HEK293 (cell line): ENCODE data around the gene TMEM138.

Experiments used
- KLF1 ChIP-seq: fragments of 450-650 bp; formaldehyde crosslinking; IDR thresholded peaks from 2 replicates; pipeline ENCODE4 v1.5.1; 2016; ENCODE audit warnings: missing biosample characterization, missing genetic modification characterization
- KLF8 ChIP-seq: fragments of 450-650 bp; formaldehyde crosslinking; IDR thresholded peaks from 2 replicates; pipeline ENCODE4 v1.5.1; 2016; ENCODE audit warnings: missing biosample characterization, missing genetic modification characterization
- REPIN1 ChIP-seq: fragments of 450-650 bp; formaldehyde crosslinking; IDR thresholded peaks from 2 replicates; pipeline ENCODE4 v1.5.1; 2017; ENCODE audit warnings: missing biosample characterization, missing genetic modification characterization, low read depth
- SP2 ChIP-seq: fragments of 450-650 bp; formaldehyde crosslinking; IDR thresholded peaks from 2 replicates; pipeline ENCODE4 v1.5.1; 2016; ENCODE audit warnings: missing biosample characterization, missing genetic modification characterization
- TRIM28 ChIP-seq: IDR thresholded peaks from 2 replicates; pipeline ENCODE4 v1.6.1; 2011; ENCODE audit warnings: low read length, control low read depth, borderline replicate concordance
- WT1 ChIP-seq: fragments of 450-650 bp; formaldehyde crosslinking; IDR thresholded peaks from 2 replicates; pipeline ENCODE4 v1.5.1; 2016; ENCODE audit warnings: missing biosample characterization, missing genetic modification characterization
- ZEB2 ChIP-seq: fragments of 450-650 bp; formaldehyde crosslinking; IDR thresholded peaks from 2 replicates; pipeline ENCODE4 v1.5.1; 2016; ENCODE audit warnings: missing biosample characterization, missing genetic modification characterization
- ZFP69B ChIP-seq: fragments of 450-650 bp; formaldehyde crosslinking; IDR thresholded peaks from 2 replicates; pipeline ENCODE4 v1.5.1; 2016; ENCODE audit warnings: missing biosample characterization, missing genetic modification characterization
- ZNF140 ChIP-seq: fragments of 450-650 bp; formaldehyde crosslinking; IDR thresholded peaks from 2 replicates; pipeline ENCODE4 v1.5.1; 2016; ENCODE audit warnings: missing biosample characterization, missing genetic modification characterization
- ZNF2 ChIP-seq: fragments of 450-650 bp; formaldehyde crosslinking; IDR thresholded peaks from 2 replicates; pipeline ENCODE4 v1.5.1; 2016; ENCODE audit warnings: missing biosample characterization, missing genetic modification characterization
- ZNF211 ChIP-seq: fragments of 450-650 bp; formaldehyde crosslinking; IDR thresholded peaks from 2 replicates; pipeline ENCODE4 v1.5.1; 2016; ENCODE audit warnings: low read depth, missing biosample characterization, missing genetic modification characterization
- ZNF223 ChIP-seq: fragments of 450-650 bp; formaldehyde crosslinking; IDR thresholded peaks from 2 replicates; pipeline ENCODE4 v1.5.1; 2016; ENCODE audit warnings: missing biosample characterization, missing genetic modification characterization
- ZNF24 ChIP-seq: fragments of 450-650 bp; formaldehyde crosslinking; IDR thresholded peaks from 2 replicates; pipeline ENCODE4 v1.5.1; 2016; ENCODE audit warnings: missing biosample characterization, missing genetic modification characterization
- ZNF501 ChIP-seq: fragments of 450-650 bp; formaldehyde crosslinking; IDR thresholded peaks from 2 replicates; pipeline ENCODE4 v1.5.1; 2016; ENCODE audit warnings: missing biosample characterization, missing genetic modification characterization
- ZNF510 ChIP-seq: fragments of 450-650 bp; formaldehyde crosslinking; IDR thresholded peaks from 2 replicates; pipeline ENCODE4 v1.5.1; 2018; ENCODE audit warnings: mild to moderate bottlenecking, missing genetic modification characterization, missing biosample characterization; ENCODE audit not compliant: insufficient replicate concordance
- ZNF561 ChIP-seq: fragments of 450-650 bp; IDR thresholded peaks from 2 replicates; pipeline ENCODE4 v1.5.1; 2018; ENCODE audit warnings: missing biosample characterization, missing genetic modification characterization, borderline replicate concordance
- ZNF654 ChIP-seq: fragments of 450-650 bp; formaldehyde crosslinking; IDR thresholded peaks from 2 replicates; pipeline ENCODE4 v1.5.1; 2016; ENCODE audit warnings: low read depth, missing biosample characterization, missing genetic modification characterization
- ZNF660 ChIP-seq: fragments of 450-650 bp; IDR thresholded peaks from 2 replicates; pipeline ENCODE4 v1.5.1; 2018; ENCODE audit warnings: missing biosample characterization, mild to moderate bottlenecking, missing genetic modification characterization
- ZNF792 ChIP-seq: fragments of 450-650 bp; formaldehyde crosslinking; IDR thresholded peaks from 2 replicates; pipeline ENCODE4 v1.5.1; 2016; ENCODE audit warnings: missing biosample characterization, missing genetic modification characterization
- TF ChIP-seq, protein P1 (sequence below): fragments of 450-650 bp; formaldehyde crosslinking; optimal IDR thresholded peaks from 2 replicates; pipeline ENCODE3; 2016; ENCODE audit warnings: missing biosample characterization, mild to moderate bottlenecking, missing genetic modification characterization
- TF ChIP-seq, protein P2 (sequence below): fragments of 450-650 bp; formaldehyde crosslinking; conservative IDR thresholded peaks from 2 replicates; pipeline ENCODE4 v1.5.1; 2016; ENCODE audit warnings: low read depth, missing biosample characterization, missing genetic modification characterization
- TF ChIP-seq, protein P3 (sequence below): fragments of 450-650 bp; formaldehyde crosslinking; IDR thresholded peaks from 2 replicates; pipeline ENCODE4 v1.5.1; 2016; ENCODE audit warnings: missing biosample characterization, missing genetic modification characterization
- TF ChIP-seq, protein P4 (sequence below): fragments of 450-650 bp; formaldehyde crosslinking; IDR thresholded peaks from 2 replicates; pipeline ENCODE4 v1.5.1; 2016; ENCODE audit warnings: missing biosample characterization, missing genetic modification characterization
- TF ChIP-seq, protein P5 (sequence below): fragments of 450-650 bp; formaldehyde crosslinking; IDR thresholded peaks from 2 replicates; pipeline ENCODE4 v1.5.1; 2016; ENCODE audit warnings: missing biosample characterization, missing genetic modification characterization
- TF ChIP-seq, protein P6 (sequence below): fragments of 450-650 bp; formaldehyde crosslinking; IDR thresholded peaks from 2 replicates; pipeline ENCODE4 v1.5.1; 2016; ENCODE audit warnings: missing biosample characterization, missing genetic modification characterization

TMEM138 gene

DNA sequence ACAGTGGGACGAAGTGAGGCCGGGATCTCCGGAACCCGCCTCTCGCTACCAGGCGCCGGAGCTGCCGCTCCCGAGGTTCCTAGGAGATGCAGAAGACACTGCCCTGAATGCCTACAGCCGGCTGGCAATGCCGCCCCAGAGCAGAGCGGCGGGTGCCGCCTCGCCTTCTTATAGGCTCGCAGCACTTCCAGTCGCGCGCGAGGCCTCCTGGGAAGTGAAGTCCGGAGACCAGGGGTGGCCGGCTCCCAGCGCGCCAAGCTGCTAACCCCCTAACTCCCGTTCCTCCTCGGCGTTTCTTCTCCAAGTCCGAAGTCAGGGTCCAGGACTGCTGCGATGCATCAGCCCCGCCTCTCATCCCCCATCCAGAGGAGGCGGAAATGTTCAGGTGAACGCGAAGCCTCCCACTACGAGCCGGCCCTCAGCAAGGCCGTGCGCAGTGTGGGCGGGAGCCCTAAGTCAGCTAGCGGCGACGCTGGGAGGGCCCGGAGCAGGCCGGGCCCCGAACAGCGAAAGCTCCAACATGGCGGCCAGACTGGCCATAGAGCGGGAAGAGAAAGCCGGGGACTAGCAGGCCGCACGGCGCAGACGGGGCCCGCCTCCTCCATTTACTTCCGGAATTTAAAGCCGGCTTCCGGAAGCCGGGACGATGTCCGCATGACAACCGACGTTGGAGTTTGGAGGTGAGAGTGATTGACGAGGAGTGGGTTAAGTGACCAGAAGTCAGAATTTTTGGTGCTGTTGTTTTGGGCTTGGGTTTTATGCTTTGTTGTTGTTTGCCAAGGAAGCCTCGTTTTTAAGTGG is at the start of gene TMEM138, which contains the start of gene CYB561A3 (continued):
- TF ChIP-seq, protein P1, sequence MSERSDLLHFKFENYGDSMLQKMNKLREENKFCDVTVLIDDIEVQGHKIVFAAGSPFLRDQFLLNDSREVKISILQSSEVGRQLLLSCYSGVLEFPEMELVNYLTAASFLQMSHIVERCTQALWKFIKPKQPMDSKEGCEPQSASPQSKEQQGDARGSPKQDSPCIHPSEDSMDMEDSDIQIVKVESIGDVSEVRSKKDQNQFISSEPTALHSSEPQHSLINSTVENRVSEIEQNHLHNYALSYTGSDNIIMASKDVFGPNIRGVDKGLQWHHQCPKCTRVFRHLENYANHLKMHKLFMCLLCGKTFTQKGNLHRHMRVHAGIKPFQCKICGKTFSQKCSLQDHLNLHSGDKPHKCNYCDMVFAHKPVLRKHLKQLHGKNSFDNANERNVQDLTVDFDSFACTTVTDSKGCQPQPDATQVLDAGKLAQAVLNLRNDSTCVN (tag by site-specific recombination) = peak; percentile 62
- TF ChIP-seq SP2 (tag by site-specific recombination) (peak; percentile 91), WT1 (tag by site-specific recombination) (0 out of 2 replicates have a peak, but pooled peaks have one; percentile 6), KLF1 (tag by site-specific recombination) (no peak; the same call in 1 of the 2 replicates), ZNF211 (tag by site-specific recombination) (no peak), ZNF510 (tag by site-specific recombination) (no peak), ZEB2 (tag by site-specific recombination) (peak; percentile 86), ZFP69B (tag by site-specific recombination) (peak; percentile 78), ZNF223 (tag by site-specific recombination) (no peak), ZNF561 (tag by site-specific recombination) (peak; percentile 65; the same call in 1 of the 2 replicates), ZNF24 (tag by site-specific recombination) (peak; percentile 6; the same call in 1 of the 2 replicates), ZNF792 (tag by site-specific recombination) (no peak), ZNF2 (peak; percentile 86; the same call in 1 of the 2 replicates), ZNF660 (tag by site-specific recombination) (peak; percentile 83), ZNF654 (tag by site-specific recombination) (no peak), REPIN1 (tag by site-specific recombination) (0 out of 2 replicates have a peak, but pooled peaks have one; percentile 24), ZNF501 (peak; percentile 90), KLF8 (tag by site-specific recombination) (peak; percentile 71), TRIM28 (peak; percentile 94; the same call in 1 of the 2 replicates), ZNF140 (tag by site-specific recombination) (no peak)
- TF ChIP-seq, protein P2, sequence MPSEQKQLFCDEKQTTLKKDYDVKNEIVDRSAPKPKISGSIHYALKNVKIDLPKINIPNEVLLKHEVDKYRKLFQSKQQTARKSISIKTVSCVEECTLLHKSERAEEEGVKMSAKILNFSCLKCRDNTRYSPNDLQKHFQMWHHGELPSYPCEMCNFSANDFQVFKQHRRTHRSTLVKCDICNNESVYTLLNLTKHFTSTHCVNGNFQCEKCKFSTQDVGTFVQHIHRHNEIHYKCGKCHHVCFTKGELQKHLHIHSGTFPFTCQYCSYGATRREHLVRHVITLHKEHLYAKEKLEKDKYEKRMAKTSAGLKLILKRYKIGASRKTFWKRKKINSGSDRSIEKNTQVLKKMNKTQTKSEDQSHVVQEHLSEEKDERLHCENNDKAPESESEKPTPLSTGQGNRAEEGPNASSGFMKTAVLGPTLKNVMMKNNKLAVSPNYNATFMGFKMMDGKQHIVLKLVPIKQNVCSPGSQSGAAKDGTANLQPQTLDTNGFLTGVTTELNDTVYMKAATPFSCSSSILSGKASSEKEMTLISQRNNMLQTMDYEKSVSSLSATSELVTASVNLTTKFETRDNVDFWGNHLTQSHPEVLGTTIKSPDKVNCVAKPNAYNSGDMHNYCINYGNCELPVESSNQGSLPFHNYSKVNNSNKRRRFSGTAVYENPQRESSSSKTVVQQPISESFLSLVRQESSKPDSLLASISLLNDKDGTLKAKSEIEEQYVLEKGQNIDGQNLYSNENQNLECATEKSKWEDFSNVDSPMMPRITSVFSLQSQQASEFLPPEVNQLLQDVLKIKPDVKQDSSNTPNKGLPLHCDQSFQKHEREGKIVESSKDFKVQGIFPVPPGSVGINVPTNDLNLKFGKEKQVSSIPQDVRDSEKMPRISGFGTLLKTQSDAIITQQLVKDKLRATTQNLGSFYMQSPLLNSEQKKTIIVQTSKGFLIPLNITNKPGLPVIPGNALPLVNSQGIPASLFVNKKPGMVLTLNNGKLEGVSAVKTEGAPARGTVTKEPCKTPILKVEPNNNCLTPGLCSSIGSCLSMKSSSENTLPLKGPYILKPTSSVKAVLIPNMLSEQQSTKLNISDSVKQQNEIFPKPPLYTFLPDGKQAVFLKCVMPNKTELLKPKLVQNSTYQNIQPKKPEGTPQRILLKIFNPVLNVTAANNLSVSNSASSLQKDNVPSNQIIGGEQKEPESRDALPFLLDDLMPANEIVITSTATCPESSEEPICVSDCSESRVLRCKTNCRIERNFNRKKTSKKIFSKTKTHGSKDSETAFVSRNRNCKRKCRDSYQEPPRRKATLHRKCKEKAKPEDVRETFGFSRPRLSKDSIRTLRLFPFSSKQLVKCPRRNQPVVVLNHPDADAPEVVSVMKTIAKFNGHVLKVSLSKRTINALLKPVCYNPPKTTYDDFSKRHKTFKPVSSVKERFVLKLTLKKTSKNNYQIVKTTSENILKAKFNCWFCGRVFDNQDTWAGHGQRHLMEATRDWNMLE (tag by site-specific recombination) = peak; percentile 79
- TF ChIP-seq, protein P3, sequence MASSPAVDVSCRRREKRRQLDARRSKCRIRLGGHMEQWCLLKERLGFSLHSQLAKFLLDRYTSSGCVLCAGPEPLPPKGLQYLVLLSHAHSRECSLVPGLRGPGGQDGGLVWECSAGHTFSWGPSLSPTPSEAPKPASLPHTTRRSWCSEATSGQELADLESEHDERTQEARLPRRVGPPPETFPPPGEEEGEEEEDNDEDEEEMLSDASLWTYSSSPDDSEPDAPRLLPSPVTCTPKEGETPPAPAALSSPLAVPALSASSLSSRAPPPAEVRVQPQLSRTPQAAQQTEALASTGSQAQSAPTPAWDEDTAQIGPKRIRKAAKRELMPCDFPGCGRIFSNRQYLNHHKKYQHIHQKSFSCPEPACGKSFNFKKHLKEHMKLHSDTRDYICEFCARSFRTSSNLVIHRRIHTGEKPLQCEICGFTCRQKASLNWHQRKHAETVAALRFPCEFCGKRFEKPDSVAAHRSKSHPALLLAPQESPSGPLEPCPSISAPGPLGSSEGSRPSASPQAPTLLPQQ = peak; percentile 89
- TF ChIP-seq, protein P4, sequence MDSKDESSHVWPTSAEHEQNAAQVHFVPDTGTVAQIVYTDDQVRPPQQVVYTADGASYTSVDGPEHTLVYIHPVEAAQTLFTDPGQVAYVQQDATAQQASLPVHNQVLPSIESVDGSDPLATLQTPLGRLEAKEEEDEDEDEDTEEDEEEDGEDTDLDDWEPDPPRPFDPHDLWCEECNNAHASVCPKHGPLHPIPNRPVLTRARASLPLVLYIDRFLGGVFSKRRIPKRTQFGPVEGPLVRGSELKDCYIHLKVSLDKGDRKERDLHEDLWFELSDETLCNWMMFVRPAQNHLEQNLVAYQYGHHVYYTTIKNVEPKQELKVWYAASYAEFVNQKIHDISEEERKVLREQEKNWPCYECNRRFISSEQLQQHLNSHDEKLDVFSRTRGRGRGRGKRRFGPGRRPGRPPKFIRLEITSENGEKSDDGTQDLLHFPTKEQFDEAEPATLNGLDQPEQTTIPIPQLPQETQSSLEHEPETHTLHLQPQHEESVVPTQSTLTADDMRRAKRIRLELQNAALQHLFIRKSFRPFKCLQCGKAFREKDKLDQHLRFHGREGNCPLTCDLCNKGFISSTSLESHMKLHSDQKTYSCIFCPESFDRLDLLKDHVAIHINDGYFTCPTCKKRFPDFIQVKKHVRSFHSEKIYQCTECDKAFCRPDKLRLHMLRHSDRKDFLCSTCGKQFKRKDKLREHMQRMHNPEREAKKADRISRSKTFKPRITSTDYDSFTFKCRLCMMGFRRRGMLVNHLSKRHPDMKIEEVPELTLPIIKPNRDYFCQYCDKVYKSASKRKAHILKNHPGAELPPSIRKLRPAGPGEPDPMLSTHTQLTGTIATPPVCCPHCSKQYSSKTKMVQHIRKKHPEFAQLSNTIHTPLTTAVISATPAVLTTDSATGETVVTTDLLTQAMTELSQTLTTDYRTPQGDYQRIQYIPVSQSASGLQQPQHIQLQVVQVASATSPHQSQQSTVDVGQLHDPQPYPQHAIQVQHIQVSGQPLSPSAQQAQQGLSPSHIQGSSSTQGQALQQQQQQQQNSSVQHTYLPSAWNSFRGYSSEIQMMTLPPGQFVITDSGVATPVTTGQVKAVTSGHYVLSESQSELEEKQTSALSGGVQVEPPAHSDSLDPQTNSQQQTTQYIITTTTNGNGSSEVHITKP (tag by site-specific recombination) = peak; percentile 42; the same call in 1 of the 2 replicates
- TF ChIP-seq, protein P5, sequence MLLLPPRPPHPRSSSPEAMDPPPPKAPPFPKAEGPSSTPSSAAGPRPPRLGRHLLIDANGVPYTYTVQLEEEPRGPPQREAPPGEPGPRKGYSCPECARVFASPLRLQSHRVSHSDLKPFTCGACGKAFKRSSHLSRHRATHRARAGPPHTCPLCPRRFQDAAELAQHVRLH (tag by site-specific recombination) = 0 out of 2 replicates have a peak, but pooled peaks have one; percentile 9
- TF ChIP-seq, protein P6, sequence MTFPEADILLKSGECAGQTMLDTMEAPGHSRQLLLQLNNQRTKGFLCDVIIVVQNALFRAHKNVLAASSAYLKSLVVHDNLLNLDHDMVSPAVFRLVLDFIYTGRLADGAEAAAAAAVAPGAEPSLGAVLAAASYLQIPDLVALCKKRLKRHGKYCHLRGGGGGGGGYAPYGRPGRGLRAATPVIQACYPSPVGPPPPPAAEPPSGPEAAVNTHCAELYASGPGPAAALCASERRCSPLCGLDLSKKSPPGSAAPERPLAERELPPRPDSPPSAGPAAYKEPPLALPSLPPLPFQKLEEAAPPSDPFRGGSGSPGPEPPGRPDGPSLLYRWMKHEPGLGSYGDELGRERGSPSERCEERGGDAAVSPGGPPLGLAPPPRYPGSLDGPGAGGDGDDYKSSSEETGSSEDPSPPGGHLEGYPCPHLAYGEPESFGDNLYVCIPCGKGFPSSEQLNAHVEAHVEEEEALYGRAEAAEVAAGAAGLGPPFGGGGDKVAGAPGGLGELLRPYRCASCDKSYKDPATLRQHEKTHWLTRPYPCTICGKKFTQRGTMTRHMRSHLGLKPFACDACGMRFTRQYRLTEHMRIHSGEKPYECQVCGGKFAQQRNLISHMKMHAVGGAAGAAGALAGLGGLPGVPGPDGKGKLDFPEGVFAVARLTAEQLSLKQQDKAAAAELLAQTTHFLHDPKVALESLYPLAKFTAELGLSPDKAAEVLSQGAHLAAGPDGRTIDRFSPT (tag by site-specific recombination) = peak; percentile 100
